Lung (tissue), 12 donors: ENCODE results near the gene C1orf198. TPM values are rescaled to one million over a fixed set of nuclear protein-coding genes. Genes with fewer than 3 reads are reported as not detected.

Source experiments
- ATAC-seq: fragments of 200-7000 bp; cut with Tn5 transposase; one replicate; pipeline ENCODE4 v1.9.1; 2020; ENCODE audit warnings: moderate number of reproducible peaks; ENCODE audit not compliant: insufficient read depth, low FRiP score
- DNase-seq, 3 donors: peaks; one replicate each; pipeline ENCODE4 v3.0.0-alpha.2; 2013 to 2017
- H3K27ac ChIP-seq, 2 donors: one replicate each; pipeline ENCODE4 v1.5.1; 2013; ENCODE audit warnings: mild to moderate bottlenecking in 2 of 2, moderate library complexity in 2 of 2, control low read depth in 1 of 2, inconsistent platforms in 1 of 2, low read depth in 1 of 2, low read length in 1 of 2
- H3K27me3 ChIP-seq, 3 donors: one replicate each; pipeline ENCODE4 v1.5.1; 2013; ENCODE audit warnings: low read length in 2 of 3; ENCODE audit not compliant: control insufficient read depth in 3 of 3, insufficient read depth in 3 of 3
- H3K36me3 ChIP-seq, 4 donors: one replicate each; pipeline ENCODE4 v1.5.1; 2013; ENCODE audit warnings: low read length in 4 of 4, mild to moderate bottlenecking in 1 of 4, moderate library complexity in 1 of 4; ENCODE audit not compliant: control insufficient read depth in 4 of 4, insufficient read depth in 4 of 4
- H3K4me1 ChIP-seq, 5 donors: one replicate each; pipeline ENCODE4 v1.5.1; 2013; ENCODE audit warnings: low read length in 5 of 5, mild to moderate bottlenecking in 2 of 5, moderate library complexity in 1 of 5; ENCODE audit not compliant: control insufficient read depth in 5 of 5, insufficient read depth in 5 of 5
- H3K4me3 ChIP-seq: one replicate; pipeline ENCODE4 v1.5.1; 2013; ENCODE audit warnings: mild to moderate bottlenecking, control low read depth, moderate library complexity
- H3K9ac ChIP-seq, 2 donors: one replicate each; pipeline ENCODE4 v1.5.1; 2013; ENCODE audit warnings: low read length in 2 of 2, control low read depth in 1 of 2; ENCODE audit not compliant: insufficient read depth in 1 of 2
- H3K9me3 ChIP-seq, 4 donors: one replicate each; pipeline ENCODE4 v1.5.1; 2013; ENCODE audit warnings: low read length in 3 of 4, mild to moderate bottlenecking in 1 of 4, moderate library complexity in 1 of 4; ENCODE audit not compliant: control insufficient read depth in 4 of 4, insufficient read depth in 3 of 4
- CTCF ChIP-seq: IDR thresholded peaks from 2 replicates; pipeline ENCODE4 v1.5.1; 2012; ENCODE audit warnings: mild to moderate bottlenecking; ENCODE audit errors: control extremely low read depth, extremely low read depth
- WGBS, 2 donors: extraction: QIAGEN DNeasy Blood & Tissue Kit; methylation state at CpG; one replicate each; pipeline ENCODE4 v1.1.7; 2013; 5-methylcytosine and 5-hydroxymethylcytosine counted together
- polyA plus RNA-seq, 2 donors: library from polyadenylated mRNA; stranded (reverse); fragments of 200-250 nt; gene quantifications; one replicate each; pipeline ENCODE4 v1.2.1, GENCODE V29; 2013
- total RNA-seq, 2 donors: library from RNA; depleted of rRNA in 1 of 2; stranded (reverse); fragments of >200 nt in 1 of 2; gene quantifications; one replicate each; pipeline ENCODE4 v1.2.1, GENCODE V29; 2014 to 2021
- donor health status: control.
- donor health status: control.
- donor health status: Bipolar disorder and iron deficiency.
- donor health status: healthy.
- donor health status: DM: yes; HTN: yes; CAD: no.

Gene C1orf198
- total and polyA plus RNA-seq, 4 donors = 25.8 to 109 (median 49.7) TPM

GRCh38 chr1:230865062-230865817, 3.1 kb downstream of the C1orf198 start:
- H3K9me3 ChIP-seq = peaks cover 0 to 2% (median 0%) of the 10 kb centered on the region in 4 donors
- no peak overlapping the region for H3K4me3 ChIP-seq
- no peaks in the 10 kb centered on the region for H3K36me3 ChIP-seq
- no peak overlapping the region for H3K9ac ChIP-seq
- ATAC-seq (no peak), DNase-seq (no peak)
- WGBS, 2 donors = 79 to 83% methylated on average over 8 of the region's 8 CpGs
- peak overlapping the region in 1 of 2 donors; percentile 92 for H3K27ac ChIP-seq
- H3K4me1 ChIP-seq = peaks cover 13 to 64% (median 30%) of the 10 kb centered on the region in 5 donors
- H3K27me3 ChIP-seq = no peaks in the 10 kb centered on the region
- no peak for TF ChIP-seq CTCF

GRCh38 chr1:230864441-230864840, 3.9 kb downstream of the C1orf198 start:
- Histone ChIP-seq H3K4me3 (no peak overlapping the region), H3K36me3 (no peaks in the 10 kb centered on the region), H3K4me1 (peaks cover 13 to 62% (median 31%) of the 10 kb centered on the region in 5 donors), H3K27ac (peak overlapping the region in 1 of 2 donors; percentile 37), H3K27me3 (no peaks in the 10 kb centered on the region), H3K9me3 (peaks cover 0 to 2% (median 0%) of the 10 kb centered on the region in 4 donors), H3K9ac (no peak overlapping the region)
- WGBS, 2 donors = 63 to 80% methylated on average over 9 of the region's 9 CpGs
- ATAC-seq (no peak), DNase-seq (peak; percentile 42 to 66 (median 58))
- no peak for TF ChIP-seq CTCF

- WGBS, 2 donors = 36 to 46% methylated on average over 6 of the region's 6 CpGs
- peaks cover 20 to 65% (median 40%) of the 10 kb centered on the region in 5 donors for H3K4me1 ChIP-seq
- no peak for ATAC-seq
- no peak overlapping the region for H3K9ac ChIP-seq
- peak; percentile 57 to 80 (median 75) for DNase-seq
- peaks cover 0 to 2% (median 0%) of the 10 kb centered on the region in 4 donors for H3K9me3 ChIP-seq
- H3K36me3 ChIP-seq = no peaks in the 10 kb centered on the region
- H3K4me3 ChIP-seq = no peak overlapping the region
- no peak for TF ChIP-seq CTCF
- H3K27me3 ChIP-seq = no peaks in the 10 kb centered on the region
- H3K27ac ChIP-seq = peak overlapping the region; percentile 45 to 88
Measured at GRCh38 chr1:230863449-230863848, 4.9 kb downstream of the C1orf198 start.
